ENCODE measurements around the gene FBXO17. TPM values are rescaled to one million over a fixed set of nuclear protein-coding genes. Genes with fewer than 3 reads are reported as not detected.

FBXO17 gene
- total RNA-seq, 5 donors from 2014 or later (not counting 1 experiment from before 2014, with no cell fraction given): 0.18 to 0.46 (median 0.28) TPM; not detected in 2

- Histone ChIP-seq H3K36me3 (ENCODE audit: control insufficient read depth in 2 of 2, extremely low read depth in 1 of 2, insufficient read depth in 1 of 2, low read length in 1 of 2) (peaks cover 15 to 20% of the 10 kb centered on the region in 2 donors), H3K4me3 (ENCODE audit: control insufficient read depth in 1 of 2, extremely low read depth in 1 of 2, low read length in 1 of 2) (peak within 1 kb of the TSS; percentile 86 to 89), H3K9me3 (no peaks in the 10 kb centered on the region), H3K27me3 (replicated peaks in 1 of 2; ENCODE audit: control insufficient read depth in 2 of 2, extremely low read depth in 1 of 2, insufficient read depth in 2 of 2, low read length in 1 of 2) (no peaks in the 10 kb centered on the region), H3K27ac (ENCODE audit: low read length) (peak within 1 kb of the TSS; percentile 86), H3K4me1 (ENCODE audit: control insufficient read depth in 1 of 2, extremely low read depth in 1 of 2, insufficient read depth in 2 of 2, low read length in 2 of 2) (peaks cover 10 to 67% of the 10 kb centered on the region in 2 experiments)
- H3K27ac Mint-ChIP-seq: peak within 1 kb of the TSS; percentile 96 to 99
- ATAC-seq (replicated peaks in 1 of 4) (peak; percentile 93 to 95 (median 95)), DNase-seq (peak in 33 of 35 experiments; percentile 96 to 100 (median 98))
- POLR2A ChIA-PET: interaction anchor here in 1 of 2 donors (0.5 to 2.3 kb wide), 4 partner anchors 24 to 543 kb away, joined by 3 to 11 read pairs (median 6); partner anchors contain the start of genes GGN, NFKBIB and SIRT2
- peaks cover 23% of the 10 kb centered on the region for H3K36me3 Mint-ChIP-seq
- peaks cover 0 to 5% (median 4%) of the 10 kb centered on the region in 3 donors for H3K9me3 Mint-ChIP-seq
- peak within 1 kb of the TSS; percentile 97 to 99 (median 97) for H3K4me3 Mint-ChIP-seq
- H3K4me1 Mint-ChIP-seq: peaks cover 34 to 50% (median 39%) of the 10 kb centered on the region in 3 donors
- WGBS (ENCODE audit: insufficient coverage): under 1% methylated on average over 31 of the region's 40 CpGs
- CTCF ChIA-PET: interaction anchor here (0.5 to 2.2 kb wide), 23 partner anchors 9 to 557 kb away, joined by 3 to 33 read pairs (median 5); partner anchors contain the start of genes ACTN4 (in 1 of the 2), ECH1 (in 1 of the 2), EIF3K (in 1 of the 2) and FAM98C (in 1 of the 2)
- no peaks in the 10 kb centered on the region for H3K27me3 Mint-ChIP-seq
These were observed 44.6 kb downstream of the FBXO17 start, which contains the start of gene MRPS12 for GRCh38 chr19:38930776-38931520. Gene MRPS12 (plus strand): TSS chr19:38930944. CDS start chr19:38931295, 351 bp downstream.

DNA sequence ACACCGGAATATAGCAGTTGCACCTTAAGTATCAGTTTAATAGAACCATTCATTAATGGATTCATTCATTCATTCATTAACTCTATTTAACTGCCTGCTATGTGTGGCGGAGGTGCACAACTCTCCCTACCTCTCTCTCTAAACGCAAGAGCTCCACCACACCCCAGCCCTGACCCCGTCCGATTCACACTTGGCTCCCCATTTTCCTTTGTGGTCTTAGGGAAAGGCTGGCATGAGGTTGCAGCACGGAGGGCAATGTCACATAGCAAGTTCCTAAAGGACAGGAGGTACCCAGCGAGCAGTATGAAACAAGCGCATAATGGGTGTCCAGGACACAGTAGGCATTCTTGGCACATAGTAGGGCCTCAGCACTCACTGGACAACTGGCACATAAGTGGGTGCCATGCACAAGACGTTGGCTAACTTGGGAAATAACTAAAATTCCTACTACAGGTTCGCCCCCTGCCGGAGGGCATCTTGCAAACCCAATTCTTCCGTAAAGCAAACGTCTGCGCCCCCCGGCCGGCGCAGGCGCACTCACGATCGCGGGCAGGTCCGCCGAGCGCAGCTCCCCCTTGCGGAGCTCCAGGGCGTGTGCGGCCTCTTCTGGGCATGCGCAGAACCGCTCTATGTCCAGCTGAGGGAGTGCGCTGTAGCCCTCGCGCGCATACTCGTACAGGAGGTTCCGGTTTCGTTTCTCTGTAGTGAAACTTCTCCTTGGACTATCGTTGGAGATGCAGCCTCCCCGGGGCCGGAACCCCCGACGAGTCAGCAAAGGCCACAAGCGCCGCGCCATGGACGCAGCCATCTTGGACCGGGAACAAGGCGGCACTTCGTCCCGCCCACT is 45.4 kb downstream of the FBXO17 start, which contains the start of gene SARS2:
Gene SARS2, minus strand, starts transcription at position 835 of the 847 bp plus-strand sequence. Its CDS starts 27 bp downstream, at position 808.
- H3K9me3 Mint-ChIP-seq: peaks cover 0 to 5% (median 0%) of the 10 kb centered on the region in 3 donors
- H3K27me3 ChIP-seq (replicated peaks in 1 of 2; ENCODE audit: control insufficient read depth in 2 of 2, extremely low read depth in 1 of 2, insufficient read depth in 2 of 2, low read length in 1 of 2): no peaks in the 10 kb centered on the region
- H3K4me1 Mint-ChIP-seq: peaks cover 34 to 53% (median 39%) of the 10 kb centered on the region in 3 donors
- peaks cover 10 to 74% of the 10 kb centered on the region in 2 experiments for H3K4me1 ChIP-seq (ENCODE audit: control insufficient read depth in 1 of 2, extremely low read depth in 1 of 2, insufficient read depth in 2 of 2, low read length in 2 of 2)
- H3K27ac Mint-ChIP-seq: peak within 1 kb of the TSS; percentile 96 to 99
- H3K27me3 Mint-ChIP-seq: no peaks in the 10 kb centered on the region
- WGBS (ENCODE audit: insufficient coverage): under 1% methylated on average over 45 of the region's 49 CpGs
- CTCF ChIA-PET: interaction anchor here (0.5 to 2.2 kb wide), 23 partner anchors 10 to 556 kb away, joined by 3 to 33 read pairs (median 5); partner anchors contain the start of genes ACTN4 (in 1 of the 2), ECH1 (in 1 of the 2), EIF3K (in 1 of the 2) and FAM98C (in 1 of the 2)
- DNase-seq: peak in 32 of 35 experiments; percentile 84 to 98 (median 90)
- peak within 1 kb of the TSS; percentile 86 to 89 for H3K4me3 ChIP-seq (ENCODE audit: control insufficient read depth in 1 of 2, extremely low read depth in 1 of 2, low read length in 1 of 2)
- H3K36me3 ChIP-seq (ENCODE audit: control insufficient read depth in 2 of 2, extremely low read depth in 1 of 2, insufficient read depth in 1 of 2, low read length in 1 of 2): peaks cover 15 to 20% of the 10 kb centered on the region in 2 donors
- H3K36me3 Mint-ChIP-seq: peaks cover 21% of the 10 kb centered on the region
- peak; percentile 63 to 77 (median 70) for ATAC-seq (replicated peaks in 1 of 4)
- POLR2A ChIA-PET: interaction anchor here (0.5 to 2.3 kb wide), 5 partner anchors 24 to 542 kb away, joined by 4 to 23 read pairs (median 8); partner anchors contain the start of genes GGN (in 1 of the 2), NFKBIB (in 1 of the 2) and SIRT2 (in 1 of the 2)
- no peaks in the 10 kb centered on the region for H3K9me3 ChIP-seq
- H3K4me3 Mint-ChIP-seq: peak within 1 kb of the TSS; percentile 97 to 99 (median 97)
- H3K27ac ChIP-seq (ENCODE audit: low read length): peak within 1 kb of the TSS; percentile 86

DNA sequence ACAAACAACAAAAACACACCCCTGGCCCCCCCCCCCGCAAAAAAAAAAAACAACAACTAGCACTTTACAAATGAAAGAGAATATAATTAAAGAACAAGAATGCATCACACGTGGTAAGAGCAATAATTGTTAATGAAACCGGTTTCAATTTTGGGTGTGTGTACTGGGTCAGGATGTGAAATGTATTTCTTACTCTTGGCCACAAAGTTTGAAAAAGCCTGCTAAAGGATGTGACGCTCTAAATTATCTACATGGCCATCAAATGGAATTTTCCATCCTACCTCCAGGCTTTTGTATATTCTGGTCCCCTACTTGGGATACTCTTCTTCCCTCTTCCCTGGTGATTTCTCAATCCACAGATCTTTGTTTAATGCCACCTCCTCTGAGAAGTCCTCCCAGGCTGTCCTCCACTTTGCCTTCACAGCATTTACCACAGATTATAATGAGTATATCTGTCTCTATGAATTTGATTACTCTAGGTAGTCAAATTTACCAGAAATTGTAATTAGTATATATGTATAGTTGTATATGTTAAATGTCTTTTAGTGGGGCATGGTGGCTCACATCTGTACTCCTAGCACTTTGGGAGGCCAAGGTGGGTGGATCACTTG is 47.0 kb downstream of the FBXO17 start:
- peaks cover 34 to 57% (median 39%) of the 10 kb centered on the region in 3 donors for H3K4me1 Mint-ChIP-seq
- peak overlapping the region in 2 of 3 donors; percentile 21 to 27 for H3K4me3 Mint-ChIP-seq
- WGBS (ENCODE audit: insufficient coverage): 60% methylated on average over 1 of the region's 4 CpGs
- peak overlapping the region; percentile 40 to 45 for H3K27ac Mint-ChIP-seq
- no peaks in the 10 kb centered on the region for H3K27me3 Mint-ChIP-seq
- H3K9me3 Mint-ChIP-seq: no peaks in the 10 kb centered on the region
- ChIA-PET CTCF (interaction anchor here (0.7 to 1.0 kb wide), 2 partner anchors 12 to 28 kb away, joined by 7 to 8 read pairs; partner anchors contain the start of genes NFKBIB (in 1 of the 2) and SIRT2 (in 1 of the 2)), POLR2A (interaction anchor here in 1 of 2 donors (0.7 kb wide), 1 partner anchor 186 kb away, joined by 3 read pairs; no protein-coding TSS in a partner anchor)
- H3K36me3 ChIP-seq (ENCODE audit: control insufficient read depth in 2 of 2, extremely low read depth in 1 of 2, insufficient read depth in 1 of 2, low read length in 1 of 2): peaks cover 12 to 16% of the 10 kb centered on the region in 2 donors
- no peaks in the 10 kb centered on the region for H3K9me3 ChIP-seq
- ATAC-seq (replicated peaks in 1 of 4) (no peak), DNase-seq (peak in 1 of 35 experiments; percentile 55)
- peaks cover 20% of the 10 kb centered on the region for H3K36me3 Mint-ChIP-seq
- H3K4me1 ChIP-seq (ENCODE audit: control insufficient read depth in 1 of 2, extremely low read depth in 1 of 2, insufficient read depth in 2 of 2, low read length in 2 of 2): peaks cover 10 to 90% of the 10 kb centered on the region in 2 experiments
- no peaks in the 10 kb centered on the region for H3K27me3 ChIP-seq (replicated peaks in 1 of 2; ENCODE audit: control insufficient read depth in 2 of 2, extremely low read depth in 1 of 2, insufficient read depth in 2 of 2, low read length in 1 of 2)
- no peak overlapping the region for H3K4me3 ChIP-seq (ENCODE audit: control insufficient read depth in 1 of 2, extremely low read depth in 1 of 2, low read length in 1 of 2)
- H3K27ac ChIP-seq (ENCODE audit: low read length): peak overlapping the region; percentile 86

GRCh38 chr19:38924388-38924787 is 51.2 kb downstream of the FBXO17 start:
- Histone ChIP-seq H3K4me1 (ENCODE audit: control insufficient read depth in 1 of 2, extremely low read depth in 1 of 2, insufficient read depth in 2 of 2, low read length in 2 of 2) (peaks cover 0 to 59% of the 10 kb centered on the region in 2 experiments), H3K4me3 (ENCODE audit: control insufficient read depth in 1 of 2, extremely low read depth in 1 of 2, low read length in 1 of 2) (no peak overlapping the region), H3K9me3 (no peaks in the 10 kb centered on the region), H3K36me3 (ENCODE audit: control insufficient read depth in 2 of 2, extremely low read depth in 1 of 2, insufficient read depth in 1 of 2, low read length in 1 of 2) (peaks cover 12 to 15% of the 10 kb centered on the region in 2 donors), H3K27me3 (replicated peaks in 1 of 2; ENCODE audit: control insufficient read depth in 2 of 2, extremely low read depth in 1 of 2, insufficient read depth in 2 of 2, low read length in 1 of 2) (no peaks in the 10 kb centered on the region), H3K27ac (ENCODE audit: low read length) (peak overlapping the region; percentile 81)
- POLR2A ChIA-PET: interaction anchor here (0.5 to 1.1 kb wide), 3 partner anchors 38 to 358 kb away, joined by 3 read pairs; no protein-coding TSS in a partner anchor
- Mint-ChIP-seq H3K9me3 (no peaks in the 10 kb centered on the region), H3K4me3 (no peak overlapping the region), H3K27ac (peak overlapping the region in 1 of 2 donors; percentile 17), H3K36me3 (peaks cover 27% of the 10 kb centered on the region), H3K27me3 (no peaks in the 10 kb centered on the region), H3K4me1 (peaks cover 7 to 30% (median 8%) of the 10 kb centered on the region in 3 donors)
- CTCF ChIA-PET: no interaction called here
- 64% methylated on average over 7 of the region's 7 CpGs for WGBS (ENCODE audit: insufficient coverage)
- peak in 2 of 4 experiments; percentile 63 to 69 for ATAC-seq (replicated peaks in 1 of 4)
- peak in 23 of 35 experiments; percentile 7 to 67 (median 33) for DNase-seq

GRCh38 chr19:38922482-38922881 is 53.1 kb downstream of the FBXO17 start:
- H3K4me3 ChIP-seq (ENCODE audit: control insufficient read depth in 1 of 2, extremely low read depth in 1 of 2, low read length in 1 of 2): no peak overlapping the region
- CTCF ChIA-PET: no interaction called here
- H3K9me3 ChIP-seq: no peaks in the 10 kb centered on the region
- no peak overlapping the region for H3K27ac ChIP-seq (ENCODE audit: low read length)
- Mint-ChIP-seq H3K27me3 (no peaks in the 10 kb centered on the region), H3K4me1 (peaks cover 0 to 11% (median 0%) of the 10 kb centered on the region in 3 donors), H3K9me3 (no peaks in the 10 kb centered on the region), H3K27ac (no peak overlapping the region), H3K4me3 (no peak overlapping the region), H3K36me3 (peaks cover 21% of the 10 kb centered on the region)
- no peaks in the 10 kb centered on the region for H3K27me3 ChIP-seq (replicated peaks in 1 of 2; ENCODE audit: control insufficient read depth in 2 of 2, extremely low read depth in 1 of 2, insufficient read depth in 2 of 2, low read length in 1 of 2)
- ATAC-seq (replicated peaks in 1 of 4) (no peak), DNase-seq (no peak)
- peaks cover 12 to 15% of the 10 kb centered on the region in 2 donors for H3K36me3 ChIP-seq (ENCODE audit: control insufficient read depth in 2 of 2, extremely low read depth in 1 of 2, insufficient read depth in 1 of 2, low read length in 1 of 2)
- POLR2A ChIA-PET: no interaction called here
- peaks cover 0 to 41% of the 10 kb centered on the region in 2 experiments for H3K4me1 ChIP-seq (ENCODE audit: control insufficient read depth in 1 of 2, extremely low read depth in 1 of 2, insufficient read depth in 2 of 2, low read length in 2 of 2)
- WGBS (ENCODE audit: insufficient coverage): 92% methylated on average over 2 of the region's 5 CpGs

Measured in T-cell (primary cell).